Activated CD8-positive, alpha-beta T cell treated with anti-CD3 and anti-CD28 coated beads for 36 hours (primary cell): Measurements from ENCODE around the gene LGALS13. TPM values are rescaled to one million over a fixed set of nuclear protein-coding genes. Genes with fewer than 3 reads are reported as not detected.

Experiments
- ATAC-seq: fragments of 200-7000 bp; cut with Tn5 transposase; one replicate; pipeline ENCODE4 v1.10.0; 2021; ENCODE audit warnings: mild to moderate bottlenecking, moderate library complexity
- CTCF ChIA-PET: fragments of 350-600 bp; sonication (Branson Sonifier 250); formaldehyde crosslinking; loops from one replicate; lab custom pipeline; 2021; ENCODE audit warnings: antibody characterized with exemption; lab: Charles Lee
- POLR2A ChIA-PET: fragments of 350-600 bp; sonication (Branson Sonifier 250); formaldehyde crosslinking; loops from one replicate; lab custom pipeline; 2021; ENCODE audit warnings: antibody characterized with exemption; lab: Charles Lee
- DNase-seq: peaks from one replicate; pipeline ENCODE4 v3.0.0-alpha.2; 2020
- H3K27ac Mint-ChIP-seq: one replicate; pipeline ENCODE4 v1.8.0; 2021; ENCODE audit warnings: mild to moderate bottlenecking, mixed read lengths
- H3K27me3 Mint-ChIP-seq: one replicate; pipeline ENCODE4 v1.8.0; 2021; ENCODE audit warnings: mixed read lengths
- H3K36me3 Mint-ChIP-seq: one replicate; pipeline ENCODE4 v1.8.0; 2021; ENCODE audit warnings: low read depth, mixed read lengths
- H3K4me1 Mint-ChIP-seq: one replicate; pipeline ENCODE4 v1.8.0; 2021; ENCODE audit warnings: low read depth, mixed read lengths
- H3K4me3 Mint-ChIP-seq: one replicate; pipeline ENCODE4 v1.8.0; 2021; ENCODE audit warnings: mild to moderate bottlenecking, moderate library complexity, mixed read lengths
- H3K9me3 Mint-ChIP-seq: one replicate; pipeline ENCODE4 v1.8.0; 2021; ENCODE audit warnings: mixed read lengths
- CTCF ChIP-seq: fragments of 200-600 bp; IDR thresholded peaks from one replicate; pipeline ENCODE4 v1.8.0; 2022; ENCODE audit warnings: antibody characterized with exemption, mild to moderate bottlenecking
- intact Hi-C: fragments of 100-400 bp; cut with micrococcal nuclease; formaldehyde crosslinking; loops from one replicate; pipeline ENCODE4 v1.10.0; 2022
- total RNA-seq, 2 experiments: library from RNA; stranded (reverse); gene quantifications; one replicate each; pipeline ENCODE4 v1.2.3, GENCODE V29; 2021

Gene LGALS13
- not detected for total RNA-seq

- Mint-ChIP-seq H3K4me3 (no peak within 1 kb of the TSS), H3K27ac (no peak within 1 kb of the TSS), H3K9me3 (no peaks in the 10 kb centered on the region), H3K27me3 (peaks cover 27% of the 10 kb centered on the region), H3K36me3 (no peaks in the 10 kb centered on the region), H3K4me1 (peaks cover 3% of the 10 kb centered on the region)
- CTCF ChIA-PET: no interaction called here
- intact Hi-C loops: no loop called here
- no peak for DNase-seq
- no peak for ATAC-seq
- POLR2A ChIA-PET: no interaction called here
- no peak for TF ChIP-seq CTCF
Measured at GRCh38 chr19:39602224-39602623, at the start of gene LGALS13. Gene LGALS13 (plus strand): TSS chr19:39602524. CDS start chr19:39602569, 45 bp downstream.

GRCh38 chr19:39553082-39553652 is 49.2 kb upstream of the LGALS13 start:
- TF ChIP-seq CTCF: no peak
- DNase-seq (no peak), ATAC-seq (no peak)
- POLR2A ChIA-PET: no interaction called here
- Mint-ChIP-seq H3K27me3 (no peaks in the 10 kb centered on the region), H3K4me1 (peaks cover 11% of the 10 kb centered on the region), H3K4me3 (no peak overlapping the region), H3K27ac (no peak overlapping the region), H3K9me3 (no peaks in the 10 kb centered on the region), H3K36me3 (no peaks in the 10 kb centered on the region)
- CTCF ChIA-PET: interaction anchor here (1.0 to 4.1 kb wide), 2 partner anchors 8 to 119 kb away, joined by 3 to 31 read pairs; no protein-coding TSS in a partner anchor
- intact Hi-C loops: loop anchor here (10.0 kb wide), 1 partner anchor 212 kb away; no protein-coding TSS in a partner anchor

- intact Hi-C loops: loop anchor here (10.0 kb wide), 1 partner anchor 210 kb away; no protein-coding TSS in a partner anchor
- Mint-ChIP-seq H3K9me3 (no peaks in the 10 kb centered on the region), H3K4me3 (no peak overlapping the region), H3K27ac (no peak overlapping the region), H3K36me3 (no peaks in the 10 kb centered on the region), H3K27me3 (no peaks in the 10 kb centered on the region), H3K4me1 (peaks cover 22% of the 10 kb centered on the region)
- no peak for ATAC-seq
- ChIA-PET CTCF (interaction anchor here (1.1 to 4.1 kb wide), 2 partner anchors 12 to 118 kb away, joined by 3 to 31 read pairs; no protein-coding TSS in a partner anchor), POLR2A (interaction anchor here (1.6 kb wide), 1 partner anchor 15 kb away, joined by 4 read pairs; no protein-coding TSS in a partner anchor)
- no peak for TF ChIP-seq CTCF
- no peak for DNase-seq
Measured at GRCh38 chr19:39554701-39555311, 47.5 kb upstream of the LGALS13 start.

- H3K4me3 Mint-ChIP-seq: no peak overlapping the region
- no peaks in the 10 kb centered on the region for H3K9me3 Mint-ChIP-seq
- H3K36me3 Mint-ChIP-seq: no peaks in the 10 kb centered on the region
- H3K27me3 Mint-ChIP-seq: no peaks in the 10 kb centered on the region
- CTCF ChIA-PET: interaction anchor here (4.1 kb wide), 1 partner anchor 117 kb away, joined by 31 read pairs; no protein-coding TSS in a partner anchor
- no peak for DNase-seq
- POLR2A ChIA-PET: interaction anchor here (1.6 kb wide), 1 partner anchor 17 kb away, joined by 4 read pairs; no protein-coding TSS in a partner anchor
- no peak overlapping the region for H3K27ac Mint-ChIP-seq
- no peak for TF ChIP-seq CTCF
- ATAC-seq: no peak
- H3K4me1 Mint-ChIP-seq: peaks cover 22% of the 10 kb centered on the region
- intact Hi-C loops: loop anchor here (10.0 kb wide), 1 partner anchor 209 kb away; no protein-coding TSS in a partner anchor
Measured at GRCh38 chr19:39555883-39556282, 46.4 kb upstream of the LGALS13 start.
